Activated effector memory CD4-positive, alpha-beta T cell treated with anti-CD3 and anti-CD28 coated beads, Interleukin-2, amount 50 U/mL, for 16 hours (primary cell): ENCODE data around the gene MOB3C.

ENCODE experiments used
- DNase-seq: peaks from one replicate; pipeline ENCODE4 v3.0.0-alpha.2; 2020

MOB3C gene

GRCh38 chr1:46637444-46638083, 21.0 kb upstream of the MOB3C start:
- DNase-seq, result no peak

- DNase-seq, result no peak
Measured at GRCh38 chr1:46635205-46635604, 18.6 kb upstream of the MOB3C start.

- no peak for DNase-seq
Measured at GRCh38 chr1:46630719-46631118, 14.1 kb upstream of the MOB3C start.

GRCh38 chr1:46623743-46624644, 7.4 kb upstream of the MOB3C start:
- DNase-seq, result no peak

- DNase-seq, result no peak
Measured at GRCh38 chr1:46622344-46622743, 5.7 kb upstream of the MOB3C start.

GRCh38 chr1:46621930-46622329, 5.3 kb upstream of the MOB3C start:
- no peak for DNase-seq

GRCh38 chr1:46619656-46620258, 3.1 kb upstream of the MOB3C start:
- DNase-seq, result no peak

- no peak for DNase-seq
Measured at GRCh38 chr1:46618754-46619415, 2.3 kb upstream of the MOB3C start.

GRCh38 chr1:46617833-46618232, 1.2 kb upstream of the MOB3C start:
- DNase-seq, result no peak

- DNase-seq, result no peak
Measured at GRCh38 chr1:46617108-46617800, 643 bp upstream of the MOB3C start.

GRCh38 chr1:46615735-46616134, 876 bp downstream of the MOB3C start:
- no peak for DNase-seq

GRCh38 chr1:46615088-46615487, 1.5 kb downstream of the MOB3C start:
- no peak for DNase-seq

- DNase-seq, result no peak
Measured at GRCh38 chr1:46614604-46614984, 2.0 kb downstream of the MOB3C start.

GRCh38 chr1:46613661-46614603, 2.7 kb downstream of the MOB3C start:
- peak; percentile 70 for DNase-seq

- DNase-seq, result no peak
Measured at GRCh38 chr1:46612937-46613660, 3.5 kb downstream of the MOB3C start.

GRCh38 chr1:46611691-46612221, 4.9 kb downstream of the MOB3C start:
- DNase-seq, result no peak

- no peak for DNase-seq
Measured at GRCh38 chr1:46607345-46608130, 9.1 kb downstream of the MOB3C start.

GRCh38 chr1:46606255-46606965, 10.2 kb downstream of the MOB3C start:
- no peak for DNase-seq

- peak; percentile 66 for DNase-seq
Measured at GRCh38 chr1:46605232-46605631, 11.4 kb downstream of the MOB3C start.
